NCI-H1092 (cell line): Measurements from ENCODE around the gene CDC42EP4.
A peak's percentile ranks its signal among the peaks of the same experiment; 100 is the strongest.
"Not testable (repeated sequence)": the region's sequence is repeated elsewhere in the genome, so short reads cannot be mapped to it uniquely, and the experiment has no call there.

Experiments
- DNase-seq: peaks from one replicate; lab custom pipeline; 2025; lab: John Stamatoyannopoulos, UW

CDC42EP4 gene

GRCh38 chr17:73279704-73280103, 32.1 kb downstream of the CDC42EP4 start:
- no peak for DNase-seq

- DNase-seq = peak; percentile 59
Measured at GRCh38 chr17:73278465-73279453, 33.0 kb downstream of the CDC42EP4 start.

- no peak for DNase-seq
Measured at GRCh38 chr17:73278049-73278464, 33.7 kb downstream of the CDC42EP4 start.

- DNase-seq = no peak
Measured at GRCh38 chr17:73274490-73274889, 37.3 kb downstream of the CDC42EP4 start.

GRCh38 chr17:73272906-73273218, 38.9 kb downstream of the CDC42EP4 start:
- DNase-seq = no peak

GRCh38 chr17:73271072-73271471, 40.7 kb downstream of the CDC42EP4 start:
- DNase-seq = no peak

- DNase-seq = no peak
Measured at GRCh38 chr17:73269791-73270190, 42.0 kb downstream of the CDC42EP4 start.

- DNase-seq = no peak
Measured at GRCh38 chr17:73269329-73269615, 42.5 kb downstream of the CDC42EP4 start.

GRCh38 chr17:73268582-73269328, 43.0 kb downstream of the CDC42EP4 start:
- no peak for DNase-seq

- DNase-seq = no peak
Measured at GRCh38 chr17:73267648-73268537, 43.9 kb downstream of the CDC42EP4 start.

GRCh38 chr17:73266796-73267195, 45.0 kb downstream of the CDC42EP4 start:
- DNase-seq = no peak

- no peak for DNase-seq
Measured at GRCh38 chr17:73265646-73266640, 45.9 kb downstream of the CDC42EP4 start.

GRCh38 chr17:73264448-73264847, 47.4 kb downstream of the CDC42EP4 start:
- DNase-seq = not testable (repeated sequence)

- DNase-seq = no peak
Measured at GRCh38 chr17:73262676-73263642, 48.8 kb downstream of the CDC42EP4 start.

GRCh38 chr17:73261952-73262675, 49.7 kb downstream of the CDC42EP4 start:
- no peak for DNase-seq

- DNase-seq = no peak
Measured at GRCh38 chr17:73261617-73261951, 50.2 kb downstream of the CDC42EP4 start, which contains the start of gene CPSF4L. Gene CPSF4L (minus strand): TSS chr17:73261880. CDS start chr17:73261818, 62 bp downstream.

- DNase-seq = no peak
Measured at GRCh38 chr17:73257516-73257915, 54.3 kb downstream of the CDC42EP4 start.

- DNase-seq = no peak
Measured at GRCh38 chr17:73256220-73256619, 55.6 kb downstream of the CDC42EP4 start.

GRCh38 chr17:73255671-73256181, 56.1 kb downstream of the CDC42EP4 start:
- DNase-seq = peak; percentile 25
